Thoracic aorta (tissue), 2 donors: ENCODE measurements around the gene ARL14EPL. TPM values are rescaled to one million over a fixed set of nuclear protein-coding genes. Genes with fewer than 3 reads are reported as not detected.
"Not testable (repeated sequence)": the region's sequence is repeated elsewhere in the genome, so short reads cannot be mapped to it uniquely, and the experiment has no call there.

Source experiments
- ATAC-seq: fragments of 150-250 bp; one replicate; pipeline ENCODE4 v1.8.0; 2017; ENCODE audit warnings: low read depth; ENCODE audit not compliant: insufficient number of reproducible peaks, low FRiP score
- DNase-seq: peaks from one replicate; pipeline ENCODE4 v3.0.0-alpha.2; 2020; ENCODE audit warnings: low spot score
- H3K27ac ChIP-seq, 2 donors: fragments of 200-600 bp; sonication (generic); 1 replicate in 1 of 2; 2 replicates in 1 of 2; pipeline ENCODE4 v1.5.1; 2016; ENCODE audit warnings: mild to moderate bottlenecking in 2 of 2, moderate library complexity in 2 of 2
- H3K27me3 ChIP-seq: fragments of 200-600 bp; sonication (generic); replicated peaks from 2 replicates; pipeline ENCODE4 v1.6.0; 2016; ENCODE audit warnings: mild to moderate bottlenecking; ENCODE audit not compliant: insufficient read depth
- H3K36me3 ChIP-seq: fragments of 200-600 bp; sonication (generic); one replicate; pipeline ENCODE4 v1.5.1; 2016
- H3K4me1 ChIP-seq, 2 donors: fragments of 200-600 bp; sonication (generic); 1 replicate in 1 of 2; 2 replicates in 1 of 2; pipeline versions ENCODE4 v1.5.1 to v1.6.0; 2016; ENCODE audit warnings: low read depth in 2 of 2, mild to moderate bottlenecking in 1 of 2; ENCODE audit not compliant: control insufficient read depth in 1 of 2
- H3K4me3 ChIP-seq: fragments of 200-600 bp; sonication (generic); 2 replicates; pipeline ENCODE4 v1.5.1; 2016; ENCODE audit warnings: mild to moderate bottlenecking
- H3K9me3 ChIP-seq: fragments of 200-600 bp; sonication (generic); 2 replicates; pipeline ENCODE4 v1.5.1; 2016
- CTCF ChIP-seq: fragments of 200-600 bp; sonication (generic); IDR thresholded peaks from one replicate; pipeline ENCODE4 v1.5.1; 2019; ENCODE audit warnings: antibody characterized with exemption
- total RNA-seq, 2 donors: library from RNA; depleted of rRNA; stranded (reverse); fragments of >200 nt; gene quantifications; one replicate each; pipeline versions ENCODE4 v1.1.0 to v1.2.3, GENCODE V29; 2016

The ARL14EPL gene
- total RNA-seq, 2 donors from 2014 or later = 1.7 TPM; not detected in 1

DNA sequence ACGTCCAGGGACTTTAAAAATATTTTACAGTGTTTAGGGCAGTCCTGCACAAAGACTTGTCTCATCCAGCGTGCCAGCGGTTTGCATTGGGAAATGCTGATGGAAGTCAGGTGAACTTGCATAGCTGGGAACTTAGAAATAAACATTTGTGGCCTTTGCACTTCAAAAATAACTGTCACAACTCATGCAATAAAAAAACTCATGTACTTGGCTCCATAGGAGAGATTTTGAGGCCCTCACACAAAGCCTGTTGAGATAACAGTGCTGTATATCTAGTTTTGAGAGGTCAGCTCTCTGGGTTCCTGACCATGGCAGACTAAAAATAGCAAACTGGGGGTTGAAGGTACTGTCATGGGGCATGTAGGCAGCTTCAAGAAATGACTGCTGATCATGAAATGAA lies 58.0 kb downstream of the ARL14EPL start:
- peaks cover 17% of the 10 kb centered on the region for H3K36me3 ChIP-seq
- ATAC-seq = no peak
- DNase-seq = no peak
- H3K27ac ChIP-seq = no peak overlapping the region
- H3K27me3 ChIP-seq = no peaks in the 10 kb centered on the region
- no peak for TF ChIP-seq CTCF
- H3K4me3 ChIP-seq = no peak overlapping the region
- no peaks in the 10 kb centered on the region for H3K9me3 ChIP-seq
- H3K4me1 ChIP-seq = peaks cover 5 to 12% of the 10 kb centered on the region in 2 donors

DNA sequence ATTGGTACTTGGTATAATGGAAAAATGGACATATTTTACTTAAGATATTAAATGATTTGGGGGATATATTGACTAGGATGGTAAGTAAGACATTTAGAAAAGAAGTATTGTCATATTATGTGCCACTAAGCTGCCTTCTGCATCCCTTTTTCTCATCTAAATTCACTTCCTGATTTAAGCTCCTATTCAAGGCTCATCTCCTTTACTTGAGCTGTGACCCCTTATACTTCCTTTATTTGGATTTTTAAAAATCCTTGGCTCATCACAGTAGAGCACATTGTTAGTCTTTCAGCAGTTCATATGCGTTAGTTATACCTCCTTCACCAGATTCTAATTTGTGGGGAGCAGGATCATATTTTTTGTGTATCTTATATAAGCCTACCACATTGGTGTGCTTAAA lies 59.1 kb downstream of the ARL14EPL start:
- ATAC-seq = no peak
- H3K36me3 ChIP-seq = peaks cover 17% of the 10 kb centered on the region

GRCh38 chr5:116097301-116097700 lies 65.0 kb downstream of the ARL14EPL start:
- Histone ChIP-seq H3K4me3 (no peak overlapping the region), H3K27ac (no peak overlapping the region), H3K9me3 (no peaks in the 10 kb centered on the region), H3K27me3 (no peaks in the 10 kb centered on the region), H3K36me3 (peaks cover 22% of the 10 kb centered on the region), H3K4me1 (no peaks in the 10 kb centered on the region)
- no peak for DNase-seq
- TF ChIP-seq CTCF = no peak
- ATAC-seq = no peak

More for the DNA sequence above, 59.1 kb downstream of the ARL14EPL start:
- Histone ChIP-seq H3K9me3 (no peaks in the 10 kb centered on the region), H3K4me3 (no peak overlapping the region), H3K27ac (no peak overlapping the region), H3K4me1 (peaks cover 0 to 1% of the 10 kb centered on the region in 2 donors), H3K27me3 (no peaks in the 10 kb centered on the region)
- no peak for TF ChIP-seq CTCF
- no peak for DNase-seq

DNA sequence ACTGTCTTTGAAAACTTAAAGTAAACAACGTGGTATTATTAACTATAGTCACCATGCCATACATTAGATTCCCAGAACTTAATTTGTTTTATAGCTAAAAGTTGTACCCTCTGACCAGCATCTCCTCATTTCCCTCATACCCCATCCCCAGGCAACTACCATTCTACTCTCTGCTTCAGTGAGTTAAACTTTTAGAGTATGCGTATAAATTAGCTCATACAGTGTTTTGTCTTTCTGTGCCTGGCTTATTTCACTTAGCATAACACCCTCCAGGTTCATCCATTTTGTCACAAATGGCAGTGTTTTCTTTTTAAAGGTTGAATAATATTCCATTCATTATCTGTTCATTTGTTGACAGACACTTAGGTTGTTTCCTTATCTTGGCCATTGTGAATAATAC lies 66.7 kb downstream of the ARL14EPL start:
- Histone ChIP-seq H3K36me3 (peaks cover 17% of the 10 kb centered on the region), H3K9me3 (no peaks in the 10 kb centered on the region), H3K27ac (no peak overlapping the region), H3K4me3 (no peak overlapping the region), H3K27me3 (no peaks in the 10 kb centered on the region), H3K4me1 (no peaks in the 10 kb centered on the region)
- ATAC-seq (no peak), DNase-seq (no peak)
- no peak for TF ChIP-seq CTCF

GRCh38 chr5:116104941-116105340 lies 72.7 kb downstream of the ARL14EPL start:
- not testable (repeated sequence) for H3K36me3 ChIP-seq, DNase-seq, H3K4me1 ChIP-seq, H3K4me3 ChIP-seq, ATAC-seq, H3K9me3 ChIP-seq, H3K27ac ChIP-seq, H3K27me3 ChIP-seq

Other genes with a start within 250 kb of the ARL14EPL start
- gene CDO1, start 215.8 kb upstream of the ARL14EPL start, total RNA-seq = 100 to 1,000 TPM in 1 of 2 donors, 10 to 100 TPM in 1; 70.7 to 132 TPM
- 10 to 100 TPM; 32.6 to 89.8 TPM for gene ATG12, start 190.9 kb upstream of the ARL14EPL start, total RNA-seq
- 10 to 100 TPM; 54.7 to 83.7 TPM for gene AP3S1, start 190.5 kb upstream of the ARL14EPL start, total RNA-seq
- 1 to 10 TPM in 1 of 2 donors, under 1 TPM in 1; 0.92 to 2.3 TPM for gene LVRN, start 70.0 kb upstream of the ARL14EPL start, total RNA-seq
- 10 to 100 TPM; 12.6 to 21.6 TPM for gene COMMD10, start 52.6 kb downstream of the ARL14EPL start, total RNA-seq